Right atrium auricular region (tissue), 2 donors: Measurements from ENCODE around the gene MICAL2. TPM values are rescaled to one million over a fixed set of nuclear protein-coding genes. Genes with fewer than 3 reads are reported as not detected.
A peak's percentile ranks its signal among the peaks of the same experiment; 100 is the strongest.

Source experiments
- DNase-seq: peaks from one replicate; pipeline ENCODE4 v3.0.0-alpha.2; 2019; ENCODE audit warnings: low spot score
- H3K27ac ChIP-seq, 2 donors: fragments of 200-600 bp; sonication (generic); 1 replicate in 1 of 2; 2 replicates in 1 of 2; pipeline ENCODE4 v1.5.1; 2016 to 2019
- H3K27me3 ChIP-seq, 2 donors: fragments of 200-600 bp; sonication (generic); one replicate each; pipeline versions ENCODE4 v1.5.1 to v1.6.0; 2017 to 2019
- H3K36me3 ChIP-seq: fragments of 200-600 bp; sonication (generic); one replicate; pipeline ENCODE4 v1.5.1; 2016
- H3K4me1 ChIP-seq, 2 donors: fragments of 200-600 bp; sonication (generic); one replicate each; pipeline versions ENCODE4 v1.5.1 to v1.6.0; 2017 to 2019
- H3K4me3 ChIP-seq, 2 donors: fragments of 200-600 bp; sonication (generic); 1 replicate in 1 of 2; 2 replicates in 1 of 2; pipeline ENCODE4 v1.5.1; 2017 to 2019; ENCODE audit warnings: mild to moderate bottlenecking in 1 of 2, moderate library complexity in 1 of 2
- H3K9me3 ChIP-seq, 2 donors: fragments of 200-600 bp; sonication (generic); one replicate each; pipeline ENCODE4 v1.5.1; 2019
- total RNA-seq, 2 donors: library from RNA; depleted of rRNA; stranded (reverse); fragments of >200 nt; gene quantifications; one replicate each; pipeline ENCODE4 v1.1.0, GENCODE V29; 2016
- TF ChIP-seq, protein P1 (sequence below), 2 donors: fragments of 200-600 bp; sonication (generic); IDR thresholded peaks; one replicate each; pipeline ENCODE4 v1.5.1; 2019; ENCODE audit warnings: antibody characterized with exemption in 2 of 2

The MICAL2 gene
- total RNA-seq, 2 donors from 2014 or later, result 77.6 to 84.5 TPM

DNA sequence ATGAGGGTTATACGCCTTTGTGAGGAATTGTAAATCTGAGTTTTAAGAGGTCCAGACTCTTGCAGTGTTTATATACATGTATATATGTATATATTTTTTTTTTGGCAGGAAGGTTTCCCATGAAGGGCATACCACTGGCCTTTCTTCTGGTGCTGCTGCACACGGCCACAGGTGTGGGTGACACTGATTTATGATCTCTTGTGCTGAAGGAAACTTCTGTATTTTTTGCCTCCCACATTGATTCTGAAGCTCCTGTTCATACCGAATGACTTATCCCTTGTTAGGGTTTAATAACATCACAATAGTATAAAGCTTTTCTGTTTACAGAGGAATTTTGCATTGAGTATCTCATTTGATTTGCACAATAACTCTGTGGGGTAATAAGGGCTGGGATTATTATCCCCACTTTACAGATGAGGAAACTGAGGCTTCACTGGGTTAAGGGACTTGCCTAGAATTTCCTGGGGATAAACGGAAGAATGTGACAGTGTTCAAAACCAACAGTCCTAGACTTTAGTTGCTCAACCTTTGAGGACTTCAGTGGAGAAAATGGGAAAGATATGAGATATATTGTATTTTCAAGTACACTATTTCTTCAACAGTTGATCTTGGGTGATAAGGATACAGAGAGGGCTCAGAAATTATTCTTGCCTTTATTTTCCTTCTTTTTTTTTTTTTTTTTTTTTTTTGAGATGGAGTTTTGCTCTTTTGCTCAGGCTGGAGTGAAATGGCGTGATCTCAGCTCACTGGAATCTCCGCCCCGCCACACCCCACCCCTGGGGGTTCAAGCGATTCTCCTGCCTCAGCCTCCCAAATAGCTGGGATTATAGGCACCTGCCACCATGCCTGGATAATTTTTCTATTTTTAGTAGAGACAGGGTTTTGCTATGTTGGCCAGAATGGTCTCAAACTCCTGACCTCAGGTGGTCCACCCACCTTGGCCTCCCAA lies 70.1 kb downstream of the MICAL2 start:
- TF ChIP-seq, protein P1, sequence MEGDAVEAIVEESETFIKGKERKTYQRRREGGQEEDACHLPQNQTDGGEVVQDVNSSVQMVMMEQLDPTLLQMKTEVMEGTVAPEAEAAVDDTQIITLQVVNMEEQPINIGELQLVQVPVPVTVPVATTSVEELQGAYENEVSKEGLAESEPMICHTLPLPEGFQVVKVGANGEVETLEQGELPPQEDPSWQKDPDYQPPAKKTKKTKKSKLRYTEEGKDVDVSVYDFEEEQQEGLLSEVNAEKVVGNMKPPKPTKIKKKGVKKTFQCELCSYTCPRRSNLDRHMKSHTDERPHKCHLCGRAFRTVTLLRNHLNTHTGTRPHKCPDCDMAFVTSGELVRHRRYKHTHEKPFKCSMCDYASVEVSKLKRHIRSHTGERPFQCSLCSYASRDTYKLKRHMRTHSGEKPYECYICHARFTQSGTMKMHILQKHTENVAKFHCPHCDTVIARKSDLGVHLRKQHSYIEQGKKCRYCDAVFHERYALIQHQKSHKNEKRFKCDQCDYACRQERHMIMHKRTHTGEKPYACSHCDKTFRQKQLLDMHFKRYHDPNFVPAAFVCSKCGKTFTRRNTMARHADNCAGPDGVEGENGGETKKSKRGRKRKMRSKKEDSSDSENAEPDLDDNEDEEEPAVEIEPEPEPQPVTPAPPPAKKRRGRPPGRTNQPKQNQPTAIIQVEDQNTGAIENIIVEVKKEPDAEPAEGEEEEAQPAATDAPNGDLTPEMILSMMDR (IDR thresholded peaks at IDR 0.05), result no peak
- no peaks in the 10 kb centered on the region for H3K27me3 ChIP-seq
- H3K4me3 ChIP-seq, result no peak overlapping the region
- H3K27ac ChIP-seq, result peak overlapping the region; percentile 78 to 87
- H3K4me1 ChIP-seq, result peaks cover 0 to 79% of the 10 kb centered on the region in 2 donors
- DNase-seq, result no peak
- no peaks in the 10 kb centered on the region for H3K36me3 ChIP-seq
- no peaks in the 10 kb centered on the region for H3K9me3 ChIP-seq

DNA sequence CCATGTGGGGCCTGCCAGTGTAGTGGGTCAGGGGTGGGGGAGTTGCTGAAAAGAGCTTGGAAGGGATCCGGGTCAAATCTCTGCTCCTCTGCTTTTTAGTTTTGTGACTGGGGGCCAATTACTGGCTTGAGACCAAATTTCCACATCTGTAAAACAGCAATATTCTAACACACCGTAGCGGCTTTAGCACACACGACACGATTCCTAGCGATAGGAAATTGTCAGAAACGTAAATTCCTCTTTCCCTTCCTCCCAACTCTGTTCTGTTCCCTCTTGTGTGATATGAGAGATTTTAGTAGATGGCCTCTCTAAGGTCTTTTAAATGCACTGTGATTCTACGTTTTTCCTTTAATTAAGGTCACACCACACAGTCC lies 71.9 kb downstream of the MICAL2 start:
- TF ChIP-seq, protein P1 (IDR thresholded peaks at IDR 0.05), result no peak
- Histone ChIP-seq H3K9me3 (no peaks in the 10 kb centered on the region), H3K4me1 (peaks cover 0 to 88% of the 10 kb centered on the region in 2 donors), H3K27me3 (no peaks in the 10 kb centered on the region), H3K27ac (peak overlapping the region; percentile 78 to 87), H3K36me3 (no peaks in the 10 kb centered on the region), H3K4me3 (no peak overlapping the region)
- DNase-seq, result no peak

DNA sequence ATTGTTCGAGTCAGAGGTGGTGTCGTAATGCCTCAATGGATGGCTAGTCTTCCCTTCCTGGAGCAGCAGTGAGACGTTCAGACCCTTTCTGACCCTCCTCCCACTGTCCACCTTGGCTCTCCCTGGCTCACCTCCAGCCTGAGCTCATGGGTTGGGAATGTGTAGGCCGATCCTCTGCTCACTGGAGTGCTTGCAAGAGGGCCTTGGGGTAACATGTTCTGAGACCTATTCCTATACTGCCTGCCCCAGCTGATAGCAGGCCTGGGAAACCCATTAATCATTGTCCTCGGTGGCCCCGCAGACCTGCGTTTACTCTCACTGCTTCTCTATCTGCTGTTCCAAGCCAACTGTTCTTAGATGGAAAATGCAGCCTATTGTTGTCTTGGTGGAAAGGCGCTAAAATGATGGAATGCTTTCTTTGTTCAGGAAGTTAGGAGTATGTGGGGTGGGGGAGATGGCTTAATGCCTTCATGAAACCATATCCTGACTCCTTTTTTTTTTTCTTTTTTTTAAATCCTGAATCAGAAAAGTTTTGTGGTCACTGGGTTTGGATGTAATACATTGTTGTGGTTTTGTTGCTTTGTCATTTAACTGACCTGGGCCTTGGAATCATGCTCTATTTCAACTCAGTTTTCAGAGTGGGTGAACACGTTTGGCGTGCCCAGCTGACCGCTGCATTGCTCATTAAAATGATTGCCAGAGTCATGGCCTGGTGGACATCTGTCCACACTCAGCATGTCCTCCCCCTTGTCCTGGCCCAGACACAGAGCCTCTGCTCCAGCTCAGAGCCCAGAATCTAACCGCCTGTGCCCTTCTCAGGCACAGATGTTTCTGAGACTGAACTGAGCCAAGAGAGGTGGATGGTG lies 72.5 kb downstream of the MICAL2 start:
- H3K9me3 ChIP-seq, result no peaks in the 10 kb centered on the region
- no peak overlapping the region for H3K4me3 ChIP-seq
- H3K4me1 ChIP-seq, result peaks cover 0 to 88% of the 10 kb centered on the region in 2 donors
- H3K27me3 ChIP-seq, result no peaks in the 10 kb centered on the region
- H3K36me3 ChIP-seq, result no peaks in the 10 kb centered on the region
- DNase-seq, result no peak
- TF ChIP-seq, protein P1 (IDR thresholded peaks at IDR 0.05), result no peak
- H3K27ac ChIP-seq, result peak overlapping the region; percentile 78 to 87

DNA sequence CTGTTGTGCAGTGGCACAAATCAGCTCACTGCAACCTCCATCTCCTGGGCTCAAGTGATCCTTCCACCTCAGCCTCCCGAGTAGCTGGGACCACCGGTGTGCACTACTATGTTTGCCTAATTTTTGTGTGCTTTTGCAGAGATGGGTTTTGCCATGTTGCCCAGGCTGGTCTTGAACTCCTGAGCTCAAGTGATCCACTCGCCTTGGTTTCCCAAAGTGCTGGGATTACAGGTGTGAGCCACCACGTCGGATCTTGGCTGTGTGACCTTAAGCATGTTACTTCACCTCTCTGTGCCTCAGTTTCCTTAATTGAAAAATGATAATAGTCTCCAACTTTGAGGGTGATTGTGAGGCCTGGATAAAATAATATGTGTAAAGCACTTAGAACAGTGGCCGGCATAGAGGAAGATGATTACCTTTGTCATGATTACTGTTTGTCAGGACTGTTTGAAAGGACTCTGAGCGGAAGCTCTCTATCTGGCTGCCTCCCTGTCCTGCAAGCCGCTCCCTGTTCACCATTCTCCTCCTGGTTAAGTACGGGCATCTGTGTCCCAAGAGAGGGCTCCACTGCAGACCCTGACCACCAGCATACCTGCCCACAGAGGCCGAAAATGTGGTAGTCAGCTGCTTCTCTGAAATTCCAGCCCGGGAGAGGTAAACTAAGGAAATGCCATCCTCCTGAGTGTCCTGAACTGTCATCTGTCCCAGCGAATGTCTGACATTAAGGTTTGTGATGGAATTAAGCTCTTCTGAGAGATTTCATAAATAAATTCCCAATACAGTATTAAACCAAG lies 73.6 kb downstream of the MICAL2 start:
- Histone ChIP-seq H3K9me3 (no peaks in the 10 kb centered on the region), H3K36me3 (no peaks in the 10 kb centered on the region), H3K27ac (peak overlapping the region; percentile 78 to 87), H3K4me1 (peaks cover 0 to 80% of the 10 kb centered on the region in 2 donors), H3K27me3 (no peaks in the 10 kb centered on the region), H3K4me3 (no peak overlapping the region)
- TF ChIP-seq, protein P1 (IDR thresholded peaks at IDR 0.05), result no peak
- no peak for DNase-seq

DNA sequence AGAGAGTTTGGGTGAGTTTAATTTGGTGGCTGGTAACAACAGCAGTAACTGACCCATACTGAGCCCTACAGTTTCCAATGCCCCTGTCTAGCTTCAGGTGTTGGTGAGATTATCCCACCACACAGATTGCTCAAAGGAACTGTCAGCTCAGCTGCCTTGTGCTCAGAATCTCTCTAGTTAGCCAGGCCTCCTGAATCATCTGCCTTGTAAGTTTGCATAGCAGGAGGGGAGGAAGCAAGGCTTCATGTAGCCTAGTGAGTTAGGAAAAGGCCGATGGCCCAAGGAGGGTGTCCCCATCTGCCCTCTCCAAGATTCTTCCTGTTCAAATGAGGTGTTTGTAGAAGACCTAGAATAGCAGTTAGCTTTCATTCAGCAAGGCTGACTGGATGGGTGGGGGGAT lies 74.3 kb downstream of the MICAL2 start:
- no peak for DNase-seq
- Histone ChIP-seq H3K4me3 (no peak overlapping the region), H3K4me1 (peaks cover 0 to 74% of the 10 kb centered on the region in 2 donors), H3K36me3 (no peaks in the 10 kb centered on the region), H3K27ac (peak overlapping the region; percentile 78 to 87), H3K9me3 (no peaks in the 10 kb centered on the region), H3K27me3 (no peaks in the 10 kb centered on the region)
- TF ChIP-seq, protein P1 (IDR thresholded peaks at IDR 0.05), result no peak
